ENCODE measurements around the gene GPC5.

Gene GPC5

DNA sequence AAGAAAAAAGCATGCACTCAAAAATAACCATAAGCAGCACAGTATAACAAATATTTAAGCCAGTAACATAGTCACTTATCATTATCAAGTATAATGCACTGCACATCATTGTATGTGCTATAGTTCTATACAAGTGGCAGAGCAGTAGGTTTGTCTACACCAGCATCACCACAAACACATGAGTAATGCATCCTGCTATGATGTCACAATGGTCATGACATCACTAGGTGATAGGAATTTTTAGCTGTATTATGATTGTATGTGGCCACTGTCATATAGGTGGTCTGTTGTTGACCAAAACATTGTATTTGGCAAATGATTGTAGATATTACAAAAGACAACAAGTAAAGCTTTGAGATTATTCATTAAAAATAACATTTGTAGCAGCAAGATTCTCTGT, 967.5 kb downstream of the GPC5 start:
- no peaks in the 10 kb centered on the region for H3F3A ChIP-seq (ENCODE audit: insufficient read depth)
- no peaks in the 10 kb centered on the region for H3K9me3 ChIP-seq (ENCODE audit: insufficient read depth, low read length)
- H2AFZ ChIP-seq (ENCODE audit: low read depth, low read length, severe bottlenecking) = no peak overlapping the region
- H3K9me2 ChIP-seq (replicated peaks; ENCODE audit: insufficient read depth, low read length) = no peaks in the 10 kb centered on the region
- no peaks in the 10 kb centered on the region for H3K27me3 ChIP-seq (ENCODE audit: low read length)
- no peaks in the 10 kb centered on the region for H3K36me3 ChIP-seq (ENCODE audit: low read length)
- no peaks in the 10 kb centered on the region for H4K20me1 ChIP-seq (ENCODE audit: low read depth, low read length)
- no peak for TF ChIP-seq EZH2phosphoT487 (conservative IDR thresholded peaks at IDR 0.05; ENCODE audit: low read length)
- TF ChIP-seq, protein P1, sequence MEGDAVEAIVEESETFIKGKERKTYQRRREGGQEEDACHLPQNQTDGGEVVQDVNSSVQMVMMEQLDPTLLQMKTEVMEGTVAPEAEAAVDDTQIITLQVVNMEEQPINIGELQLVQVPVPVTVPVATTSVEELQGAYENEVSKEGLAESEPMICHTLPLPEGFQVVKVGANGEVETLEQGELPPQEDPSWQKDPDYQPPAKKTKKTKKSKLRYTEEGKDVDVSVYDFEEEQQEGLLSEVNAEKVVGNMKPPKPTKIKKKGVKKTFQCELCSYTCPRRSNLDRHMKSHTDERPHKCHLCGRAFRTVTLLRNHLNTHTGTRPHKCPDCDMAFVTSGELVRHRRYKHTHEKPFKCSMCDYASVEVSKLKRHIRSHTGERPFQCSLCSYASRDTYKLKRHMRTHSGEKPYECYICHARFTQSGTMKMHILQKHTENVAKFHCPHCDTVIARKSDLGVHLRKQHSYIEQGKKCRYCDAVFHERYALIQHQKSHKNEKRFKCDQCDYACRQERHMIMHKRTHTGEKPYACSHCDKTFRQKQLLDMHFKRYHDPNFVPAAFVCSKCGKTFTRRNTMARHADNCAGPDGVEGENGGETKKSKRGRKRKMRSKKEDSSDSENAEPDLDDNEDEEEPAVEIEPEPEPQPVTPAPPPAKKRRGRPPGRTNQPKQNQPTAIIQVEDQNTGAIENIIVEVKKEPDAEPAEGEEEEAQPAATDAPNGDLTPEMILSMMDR (IDR thresholded peaks at IDR 0.05; ENCODE audit: insufficient read depth, low read length, poor library complexity, severe bottlenecking) = no peak
- H3K79me2 ChIP-seq (ENCODE audit: insufficient read depth, low read length) = no peaks in the 10 kb centered on the region
- no peak overlapping the region for H3K27ac ChIP-seq (ENCODE audit: low read depth, low read length)
- H3K4me2 ChIP-seq (ENCODE audit: low read depth, low read length, poor library complexity, severe bottlenecking) = no peak overlapping the region
- no peak overlapping the region for H3K9ac ChIP-seq (ENCODE audit: low read length)
- H3K4me3 ChIP-seq (ENCODE audit: insufficient read depth, low read length, poor library complexity, severe bottlenecking) = no peak overlapping the region

DNA sequence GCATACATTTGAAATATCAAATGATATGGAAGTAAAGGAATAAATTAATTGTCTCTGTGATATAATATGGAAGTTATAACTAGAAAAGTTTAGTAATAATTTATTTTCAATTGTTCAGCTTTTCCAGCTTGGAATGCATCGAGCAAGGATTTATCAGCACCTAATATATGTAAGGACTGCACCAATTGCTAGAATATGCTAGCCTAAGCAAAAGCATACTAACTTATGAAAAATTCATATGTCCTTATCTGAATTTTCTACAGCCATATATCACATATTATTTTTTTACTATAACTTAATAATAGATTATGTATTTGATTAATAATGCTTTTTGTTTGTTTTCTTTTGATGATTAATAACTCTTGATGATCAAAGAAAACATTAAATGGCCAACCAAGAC, 979.0 kb downstream of the GPC5 start:
- H3K9ac ChIP-seq (ENCODE audit: low read length) = no peak overlapping the region
- no peaks in the 10 kb centered on the region; the same call in 1 of the 2 replicates for H3K9me2 ChIP-seq (replicated peaks; ENCODE audit: insufficient read depth, low read length)
- H3K27ac ChIP-seq (ENCODE audit: low read depth, low read length) = no peak overlapping the region
- TF ChIP-seq EZH2phosphoT487 (conservative IDR thresholded peaks at IDR 0.05; ENCODE audit: low read length) = no peak
- TF ChIP-seq, protein P1 (IDR thresholded peaks at IDR 0.05; ENCODE audit: insufficient read depth, low read length, poor library complexity, severe bottlenecking) = no peak
- H4K20me1 ChIP-seq (ENCODE audit: low read depth, low read length) = no peaks in the 10 kb centered on the region
- H3K4me3 ChIP-seq (ENCODE audit: insufficient read depth, low read length, poor library complexity, severe bottlenecking) = no peak overlapping the region
- H3K4me2 ChIP-seq (ENCODE audit: low read depth, low read length, poor library complexity, severe bottlenecking) = no peak overlapping the region
- no peaks in the 10 kb centered on the region for H3K27me3 ChIP-seq (ENCODE audit: low read length)
- H3K79me2 ChIP-seq (ENCODE audit: insufficient read depth, low read length) = no peaks in the 10 kb centered on the region
- no peaks in the 10 kb centered on the region for H3K36me3 ChIP-seq (ENCODE audit: low read length)
- H2AFZ ChIP-seq (ENCODE audit: low read depth, low read length, severe bottlenecking) = no peak overlapping the region
- no peaks in the 10 kb centered on the region for H3F3A ChIP-seq (ENCODE audit: insufficient read depth)
- no peaks in the 10 kb centered on the region for H3K9me3 ChIP-seq (ENCODE audit: insufficient read depth, low read length)

DNA sequence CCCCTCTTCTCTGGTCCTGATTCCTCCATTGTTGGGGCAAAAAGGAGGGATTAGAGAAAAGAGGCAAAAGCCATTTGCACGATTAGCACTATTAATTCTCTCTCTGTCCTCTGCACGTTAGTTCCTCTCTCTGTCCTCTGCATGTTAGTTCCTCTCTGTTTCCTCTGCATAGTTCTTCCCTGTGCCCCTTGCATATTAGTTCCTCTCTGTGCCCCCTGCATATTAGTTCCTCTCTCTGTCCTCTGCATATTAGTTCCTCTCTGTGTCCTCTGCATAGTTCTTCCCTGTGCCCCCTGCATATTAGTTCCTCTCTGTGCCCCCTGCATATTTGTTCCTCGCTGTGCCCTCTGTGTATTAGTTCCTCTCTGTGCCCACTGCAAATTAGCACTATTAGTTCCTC, 981.0 kb downstream of the GPC5 start:
- Histone ChIP-seq H3K27me3 (ENCODE audit: low read length) (no peaks in the 10 kb centered on the region), H3K9me2 (replicated peaks; ENCODE audit: insufficient read depth, low read length) (no peaks in the 10 kb centered on the region; the same call in 1 of the 2 replicates), H3K79me2 (ENCODE audit: insufficient read depth, low read length) (no peaks in the 10 kb centered on the region), H3K9me3 (ENCODE audit: insufficient read depth, low read length) (no peaks in the 10 kb centered on the region), H3K4me3 (ENCODE audit: insufficient read depth, low read length, poor library complexity, severe bottlenecking) (no peak overlapping the region), H3K4me2 (ENCODE audit: low read depth, low read length, poor library complexity, severe bottlenecking) (no peak overlapping the region), H3K9ac (ENCODE audit: low read length) (no peak overlapping the region), H3K36me3 (ENCODE audit: low read length) (no peaks in the 10 kb centered on the region), H2AFZ (ENCODE audit: low read depth, low read length, severe bottlenecking) (no peak overlapping the region), H4K20me1 (ENCODE audit: low read depth, low read length) (no peaks in the 10 kb centered on the region), H3F3A (ENCODE audit: insufficient read depth) (no peaks in the 10 kb centered on the region), H3K27ac (ENCODE audit: low read depth, low read length) (no peak overlapping the region)
- no peak for TF ChIP-seq EZH2phosphoT487 (conservative IDR thresholded peaks at IDR 0.05; ENCODE audit: low read length)
- TF ChIP-seq, protein P1 (IDR thresholded peaks at IDR 0.05; ENCODE audit: insufficient read depth, low read length, poor library complexity, severe bottlenecking) = no peak

Data from SU-DHL-6 (cell line).